NCI-H1105 treated with DMSO at 0.1 percent for 48 hours (cell line): Measurements from ENCODE around the gene KCND1.
"Not testable (repeated sequence)": the region's sequence is repeated elsewhere in the genome, so short reads cannot be mapped to it uniquely, and the experiment has no call there.

ENCODE experiments used
- DNase-seq: peaks from one replicate; lab custom pipeline; 2025; lab: John Stamatoyannopoulos, UW

KCND1 gene

DNA sequence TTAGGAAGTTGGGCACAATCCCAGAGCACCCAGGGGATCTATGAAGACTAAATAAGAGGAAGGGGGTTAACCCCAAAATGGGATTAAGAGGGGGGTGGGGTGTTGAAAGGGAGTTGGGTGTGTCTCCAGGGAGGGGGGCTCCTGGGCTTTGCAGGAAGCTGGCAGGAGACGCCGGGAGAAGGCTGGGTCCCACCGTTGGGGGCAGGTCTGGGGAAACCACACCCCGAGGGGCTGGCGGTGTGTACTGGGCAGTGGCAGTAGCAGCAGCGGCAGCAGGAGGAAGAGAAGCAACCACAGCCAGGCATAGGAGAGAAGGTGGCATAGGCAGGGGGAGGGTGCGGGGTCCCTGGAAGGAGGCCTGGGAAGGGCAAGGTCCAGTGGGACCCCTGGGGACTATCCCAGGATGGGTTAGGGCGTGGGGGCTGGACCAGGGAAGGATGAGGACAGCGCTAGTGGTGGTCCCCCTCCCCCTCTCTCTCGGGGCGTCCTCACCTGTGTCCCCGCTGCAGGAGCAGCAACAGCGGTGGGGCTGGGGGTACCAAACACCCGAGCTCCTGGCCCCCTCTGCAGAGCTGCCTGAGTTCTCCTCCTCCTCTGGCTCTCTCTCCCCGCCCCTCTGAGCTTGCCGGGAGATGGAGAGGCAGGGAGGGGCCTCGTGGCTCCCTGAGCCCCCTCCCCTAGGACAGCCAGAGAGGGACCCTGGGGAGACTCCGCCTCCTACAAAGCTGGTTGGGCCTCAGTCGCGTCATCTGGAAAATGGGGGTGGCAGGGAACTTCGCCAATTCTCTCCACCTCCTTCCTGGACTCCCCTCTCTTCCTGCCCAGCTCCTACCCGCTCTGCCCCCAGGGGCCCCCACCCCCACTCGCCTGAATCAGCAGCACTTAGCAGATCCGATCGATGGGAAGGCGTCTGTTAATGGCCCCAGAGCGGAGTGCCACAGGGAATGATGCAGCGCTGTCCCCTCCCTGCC, at the start of gene KCND1:
TSS of gene KCND1 (minus strand) at position 596 of the 971 bp plus-strand sequence. CDS start 1,573 bp downstream, outside the sequence.
- peak; percentile 51 for DNase-seq

DNA sequence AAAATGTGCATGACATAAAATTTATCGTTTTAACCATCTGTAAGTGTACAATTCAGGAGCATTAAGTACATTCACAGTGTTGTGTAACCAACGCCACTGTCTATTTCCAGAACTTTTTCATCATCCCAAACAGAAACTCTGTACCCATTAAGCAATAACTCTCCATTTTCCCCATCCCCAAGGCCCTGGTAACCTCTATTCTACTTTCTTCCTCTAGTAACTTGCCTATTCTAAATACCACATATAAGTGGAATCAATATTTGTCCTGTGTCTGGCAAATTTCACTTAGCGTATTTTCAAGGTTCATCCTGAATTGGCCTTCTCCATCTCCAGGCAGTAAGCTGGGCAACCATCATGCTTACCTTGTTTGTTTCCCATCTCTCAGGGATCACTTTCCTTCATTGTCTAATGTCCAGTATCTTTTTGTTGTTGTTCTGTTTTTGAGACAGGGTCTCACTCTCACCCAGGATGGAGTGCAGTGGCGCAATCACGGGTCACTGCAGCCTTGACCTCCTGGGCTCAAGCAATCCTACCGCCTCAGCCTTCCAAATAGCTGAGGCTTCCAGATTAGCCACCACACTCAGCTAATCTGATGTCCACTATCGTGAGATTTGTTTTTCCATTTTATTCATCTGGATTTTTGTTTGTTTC, 48.1 kb upstream of the KCND1 start:
- DNase-seq, result no peak

- no peak for DNase-seq
Measured at GRCh38 chrX:49019050-49019449, 47.4 kb upstream of the KCND1 start.

GRCh38 chrX:49003696-49004095, 32.1 kb upstream of the KCND1 start:
- no peak for DNase-seq

DNA sequence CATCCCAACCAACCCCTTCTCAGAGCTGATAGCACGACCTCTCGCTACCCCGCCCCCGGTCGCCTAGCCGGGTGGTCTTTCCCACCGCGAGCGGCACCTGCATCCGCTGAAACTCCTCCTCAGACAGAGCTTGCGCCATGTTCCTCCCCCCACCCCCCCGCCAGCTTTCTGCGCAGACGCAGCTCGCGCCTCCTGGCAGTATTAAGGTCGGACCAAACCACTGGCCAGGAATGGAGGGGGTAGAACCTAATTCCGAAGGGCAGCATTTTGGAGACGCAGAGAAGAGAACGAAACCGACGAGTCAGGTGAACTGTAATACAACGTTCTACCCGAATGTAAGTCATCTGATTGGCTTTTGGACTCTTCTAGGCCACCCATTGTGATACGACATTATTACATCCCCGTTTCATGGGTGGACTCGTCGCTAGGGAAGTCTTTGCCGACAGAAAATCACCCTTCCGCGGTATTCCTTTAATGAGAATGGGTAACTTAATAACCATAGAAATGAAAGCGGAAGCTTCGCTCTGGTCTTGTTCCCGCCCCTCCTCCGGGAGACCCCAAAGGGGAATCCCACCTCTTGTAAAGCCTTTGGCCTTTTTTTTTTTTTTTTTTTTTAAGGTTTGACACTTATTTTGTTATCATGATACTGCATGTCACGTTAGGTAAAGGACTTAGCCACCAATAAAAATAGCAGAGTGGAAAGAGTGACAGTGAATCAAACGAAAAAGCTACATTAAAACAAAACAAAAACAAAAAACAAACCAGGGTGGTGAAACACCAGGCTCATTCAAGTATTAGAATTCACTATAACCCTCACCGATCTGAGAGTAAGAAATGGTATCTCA, 30.7 kb upstream of the KCND1 start, which contains the start of gene GRIPAP1:
TSS of gene GRIPAP1 (minus strand) at position 174 of the 845 bp plus-strand sequence. CDS start at position 139, 35 bp downstream.
- peak; percentile 81 for DNase-seq

DNA sequence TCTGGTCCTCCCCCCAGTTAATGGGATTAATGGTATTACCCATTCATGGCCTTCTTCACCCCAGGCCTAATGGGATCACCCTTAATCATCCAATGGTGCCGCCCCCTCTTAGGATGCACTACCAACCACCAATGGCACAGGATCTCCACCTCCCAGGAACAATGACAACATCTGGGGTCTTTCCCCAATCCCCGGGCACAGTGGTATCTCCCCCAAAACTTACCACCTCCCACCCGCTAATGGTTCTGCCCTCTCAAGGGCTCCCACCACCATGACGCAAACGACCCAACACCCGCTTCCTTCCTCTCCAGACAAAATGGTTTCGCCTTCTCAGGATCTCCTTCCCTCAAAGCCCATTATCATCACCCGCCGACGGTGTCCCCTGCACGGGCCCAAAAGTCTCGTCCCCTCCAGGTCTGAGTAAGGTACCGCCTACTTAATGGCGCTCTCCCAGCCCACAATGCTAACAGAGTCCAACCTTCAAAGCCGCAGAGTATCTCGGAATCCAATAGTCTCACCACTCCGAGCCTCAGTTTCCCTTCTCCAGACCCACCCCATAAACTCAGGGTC, 30.0 kb upstream of the KCND1 start:
- peak; percentile 37 for DNase-seq

DNA sequence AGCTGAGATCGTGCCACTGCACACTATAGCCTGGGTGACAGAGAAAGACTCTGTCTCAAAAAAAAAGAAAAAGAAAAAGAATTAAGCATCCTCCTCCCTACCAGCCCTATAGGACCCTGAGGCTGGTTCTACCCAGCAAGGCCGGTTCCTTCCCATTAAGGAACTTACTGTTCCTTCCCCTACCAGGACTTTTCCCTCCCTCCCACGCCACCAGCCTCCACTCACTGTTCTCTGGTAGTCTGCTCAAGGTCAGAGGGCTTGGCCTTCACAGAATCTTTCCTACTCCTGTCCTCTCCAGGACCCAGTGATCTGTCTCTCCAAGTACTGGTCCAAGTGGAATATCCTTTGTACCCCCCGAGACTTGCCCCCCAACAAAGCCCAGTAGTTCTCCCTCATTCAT, 29.0 kb upstream of the KCND1 start:
- no peak for DNase-seq

DNA sequence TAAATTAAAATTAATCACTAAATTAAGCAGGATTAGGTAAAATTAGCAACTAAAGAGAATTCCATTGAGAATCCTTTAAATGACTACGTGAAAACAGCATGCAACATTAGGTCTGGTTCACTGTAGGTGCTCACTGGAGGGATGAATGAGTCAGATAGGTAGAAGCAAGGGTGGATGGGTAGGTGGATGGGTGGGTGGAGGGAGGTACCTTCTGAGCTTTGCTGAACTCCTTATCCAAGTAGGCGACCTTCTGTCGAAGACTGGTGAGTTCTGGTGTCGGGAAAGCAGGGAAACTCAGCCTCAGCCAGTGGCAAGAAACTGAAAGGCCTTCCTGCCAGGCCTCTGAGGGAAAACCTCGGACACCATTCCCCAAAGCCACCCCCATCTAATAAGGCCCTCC, 27.4 kb upstream of the KCND1 start:
- DNase-seq, result no peak

DNA sequence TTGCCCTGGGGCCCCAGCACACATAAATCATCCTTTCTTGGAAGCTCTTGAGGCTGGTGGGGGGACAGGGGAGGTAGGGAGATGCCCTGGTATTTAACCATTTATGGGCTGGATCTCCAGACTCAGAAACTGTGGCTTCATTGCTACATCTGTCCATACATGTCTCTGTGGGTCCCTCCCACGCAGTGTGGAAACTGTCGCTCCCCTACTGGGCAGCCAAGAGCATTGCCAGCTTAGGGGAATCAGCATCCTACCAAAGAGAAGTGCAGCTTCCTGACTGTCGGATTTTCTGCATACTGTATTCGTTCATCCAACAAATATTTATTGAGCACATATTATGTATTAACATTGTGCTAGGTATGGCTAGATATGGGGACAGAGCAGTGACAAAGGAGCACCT, 26.7 kb upstream of the KCND1 start:
- DNase-seq, result no peak

DNA sequence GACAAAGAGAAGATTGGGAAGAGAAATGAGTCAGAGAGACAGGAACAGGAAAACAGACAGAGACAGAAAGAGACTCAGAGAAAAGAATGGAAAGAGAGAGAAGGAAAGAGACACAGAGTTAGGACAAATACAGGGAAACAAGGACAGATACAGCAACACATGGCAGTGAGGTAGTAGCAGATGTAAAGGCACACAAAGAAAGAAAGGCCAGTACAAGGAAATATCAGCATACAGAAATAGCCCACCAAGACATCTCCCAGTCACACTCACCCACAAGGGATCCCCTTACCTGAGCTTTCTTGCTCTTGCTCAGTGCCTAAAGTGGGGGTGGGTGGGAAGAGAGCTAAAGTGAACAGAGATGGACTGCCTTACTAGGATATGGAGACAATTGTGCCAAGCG, 26.2 kb upstream of the KCND1 start:
- DNase-seq, result no peak

DNA sequence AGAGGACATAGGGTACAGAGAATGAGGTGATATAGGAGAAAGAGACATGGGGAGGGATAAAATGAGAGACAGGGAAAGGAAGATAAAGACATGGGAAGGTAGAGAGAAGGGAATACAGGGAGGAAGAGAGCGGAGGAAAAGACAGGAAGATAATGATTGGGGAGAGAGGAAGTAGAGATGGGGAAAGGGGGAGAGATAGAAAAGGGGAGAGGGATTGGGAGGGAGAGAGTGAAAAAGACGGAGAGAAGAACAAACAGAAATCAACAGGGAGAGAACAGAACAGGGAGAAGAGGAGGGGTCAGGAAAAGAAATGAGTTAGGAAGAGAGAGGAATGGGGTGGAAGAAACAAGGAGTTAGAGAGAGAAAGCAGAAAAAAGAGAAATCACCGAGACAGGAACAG, 25.8 kb upstream of the KCND1 start:
- DNase-seq, result no peak

- no peak for DNase-seq
Measured at GRCh38 chrX:48996969-48997368, 25.3 kb upstream of the KCND1 start.

- DNase-seq, result no peak
Measured at GRCh38 chrX:48992341-48992740, 20.7 kb upstream of the KCND1 start.

DNA sequence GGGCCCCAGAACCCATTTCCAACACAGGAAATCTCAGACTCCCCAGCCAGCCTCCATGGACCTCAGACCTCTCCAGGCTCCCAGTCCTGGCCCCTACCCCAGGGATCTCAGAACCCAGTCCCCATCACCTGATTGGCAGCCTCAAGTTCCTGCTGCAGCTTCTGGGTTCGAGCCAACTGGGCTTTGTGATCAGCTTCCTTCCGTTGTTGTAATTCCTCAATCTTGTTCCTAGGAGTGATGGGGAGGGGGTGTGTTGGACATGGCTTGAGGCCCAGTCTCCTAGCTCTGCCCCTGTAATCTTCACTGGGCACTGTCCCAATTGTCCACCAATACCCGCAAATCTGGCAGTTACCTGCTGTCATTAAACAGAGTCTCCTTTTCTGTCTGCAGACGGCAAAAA, 17.8 kb upstream of the KCND1 start:
- DNase-seq, result no peak

GRCh38 chrX:48983896-48984295, 12.3 kb upstream of the KCND1 start:
- no peak for DNase-seq

GRCh38 chrX:48983081-48983480, 11.4 kb upstream of the KCND1 start:
- no peak for DNase-seq

DNA sequence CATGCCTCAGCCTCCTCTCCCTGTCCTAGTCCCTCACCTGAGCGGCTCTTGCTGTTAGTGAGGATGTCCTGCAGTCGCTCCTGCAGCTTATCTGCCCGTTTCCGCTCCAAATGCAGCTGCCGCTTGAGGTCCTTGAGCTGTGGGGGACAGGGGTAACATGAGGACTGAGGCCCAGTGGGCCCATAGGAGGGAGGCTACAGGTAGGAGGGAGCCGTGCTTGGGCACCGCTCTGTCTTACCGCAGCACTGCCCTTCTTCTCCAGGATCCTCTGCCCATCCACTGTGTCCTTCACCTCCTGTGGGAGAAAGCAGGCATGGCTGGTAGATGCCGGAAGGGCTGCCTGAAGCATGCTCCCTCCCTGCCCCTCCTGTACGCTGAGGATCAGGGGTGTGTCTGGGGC, 9.5 kb upstream of the KCND1 start:
- no peak for DNase-seq

- DNase-seq, result not testable (repeated sequence)
Measured at GRCh38 chrX:48980341-48980740, 8.7 kb upstream of the KCND1 start.

DNA sequence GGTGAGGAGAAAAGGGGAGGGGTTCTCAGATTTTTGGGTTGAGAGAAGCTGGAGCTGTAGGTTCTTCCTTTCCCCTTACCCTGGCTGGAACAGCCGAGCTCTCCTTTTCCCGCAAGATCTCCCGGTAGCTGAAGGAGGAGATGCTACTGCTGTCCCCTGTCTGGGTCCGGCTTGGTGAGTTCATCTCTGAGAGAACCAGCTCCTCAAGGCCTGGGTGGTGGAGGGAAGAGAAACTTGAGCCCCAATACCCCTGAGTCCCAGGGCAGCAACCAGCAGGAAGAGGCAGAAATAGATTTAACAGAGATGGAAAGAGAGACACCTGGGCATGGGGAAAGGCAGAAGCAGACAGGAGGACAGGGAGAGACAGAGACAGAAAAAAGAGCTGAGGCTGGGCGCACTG, 6.6 kb upstream of the KCND1 start:
- no peak for DNase-seq

DNA sequence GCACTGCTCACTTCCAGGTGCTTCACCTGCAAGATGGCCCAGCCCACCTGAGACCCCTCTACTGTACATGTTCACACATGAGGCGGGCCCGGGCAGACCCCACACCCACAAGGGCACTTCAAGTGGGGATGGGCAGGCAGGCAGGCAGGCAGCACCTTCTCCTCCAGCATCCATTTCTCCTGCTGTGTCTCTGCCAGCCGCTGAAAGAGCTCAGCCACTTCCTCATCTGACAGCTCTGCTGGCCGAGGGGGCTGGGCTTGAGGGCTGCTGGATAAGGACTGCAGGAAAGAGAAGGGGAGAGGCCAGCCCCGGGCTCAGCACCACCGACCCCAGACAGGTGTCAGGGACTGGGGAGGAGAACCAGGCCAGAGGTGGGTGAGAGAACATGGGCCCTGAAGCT, 4.4 kb upstream of the KCND1 start:
- no peak for DNase-seq

GRCh38 chrX:48975541-48975940, 3.9 kb upstream of the KCND1 start:
- DNase-seq, result no peak

DNA sequence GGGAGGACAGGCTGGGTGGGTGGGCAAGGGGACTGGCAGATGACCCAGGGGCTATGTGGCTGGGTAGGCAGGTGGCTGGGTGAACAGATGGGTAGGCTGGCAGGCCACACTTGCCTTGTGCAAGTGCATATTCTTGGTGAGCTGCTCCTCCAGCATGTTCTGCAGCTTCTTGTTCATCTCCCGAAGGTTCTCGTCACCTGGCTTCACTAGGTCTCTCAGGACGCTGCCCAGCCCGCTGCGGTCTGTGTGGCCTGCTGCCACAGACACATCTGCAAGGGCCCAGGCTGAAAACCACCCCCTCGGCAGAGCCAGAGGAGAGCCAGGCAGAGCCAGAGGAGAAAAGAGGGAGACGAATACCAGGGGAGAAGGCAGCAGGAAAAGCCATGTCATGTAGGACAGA, 3.4 kb upstream of the KCND1 start:
- DNase-seq, result no peak
